HL-60/S4 treated with retinoic acid at 250 ng/mL for 4 days and 3 days (cell line): ENCODE measurements around the gene ANO10.
"Not testable (repeated sequence)": the region's sequence is repeated elsewhere in the genome, so short reads cannot be mapped to it uniquely, and the experiment has no call there.

Source experiments
- in situ Hi-C: fragments of 300-500 bp; cut with MboI; formaldehyde crosslinking; loops from 2 replicates; pipeline ENCODE4 v1.7.0; 2022; ENCODE audit warnings: low sequenced_read_pairs

The ANO10 gene

GRCh38 chr3:43388175-43388574 is 233.6 kb downstream of the ANO10 start:
- in situ Hi-C loops, result no loop called here

GRCh38 chr3:43379343-43379742 is 242.5 kb downstream of the ANO10 start:
- in situ Hi-C loops, result no loop called here

- in situ Hi-C loops, result no loop called here
These were observed 243.5 kb downstream of the ANO10 start for GRCh38 chr3:43378066-43378935.

GRCh38 chr3:43373560-43373928 is 248.3 kb downstream of the ANO10 start:
- in situ Hi-C loops, result no loop called here

GRCh38 chr3:43372809-43373559 is 248.8 kb downstream of the ANO10 start:
- in situ Hi-C loops, result no loop called here

GRCh38 chr3:43372007-43372740 is 249.6 kb downstream of the ANO10 start:
- in situ Hi-C loops, result no loop called here

GRCh38 chr3:43371494-43371893 is 250.3 kb downstream of the ANO10 start:
- in situ Hi-C loops, result no loop called here

- in situ Hi-C loops, result no loop called here
These were observed 251.4 kb downstream of the ANO10 start for GRCh38 chr3:43370293-43370980.

GRCh38 chr3:43369404-43370292 is 252.2 kb downstream of the ANO10 start:
- in situ Hi-C loops, result no loop called here

GRCh38 chr3:43366885-43367284 is 254.9 kb downstream of the ANO10 start:
- in situ Hi-C loops, result no loop called here

GRCh38 chr3:43366481-43366880 is 255.3 kb downstream of the ANO10 start:
- in situ Hi-C loops, result no loop called here

- in situ Hi-C loops, result no loop called here
These were observed 256.1 kb downstream of the ANO10 start for GRCh38 chr3:43365601-43366305.

- in situ Hi-C loops, result no loop called here
These were observed 256.9 kb downstream of the ANO10 start for GRCh38 chr3:43364926-43365325.

GRCh38 chr3:43364494-43364893 is 257.3 kb downstream of the ANO10 start:
- in situ Hi-C loops, result no loop called here

- in situ Hi-C loops, result no loop called here
These were observed 258.1 kb downstream of the ANO10 start for GRCh38 chr3:43363621-43364266.

GRCh38 chr3:43362961-43363360 is 258.9 kb downstream of the ANO10 start:
- in situ Hi-C loops, result no loop called here

GRCh38 chr3:43362183-43362582 is 259.6 kb downstream of the ANO10 start:
- in situ Hi-C loops, result no loop called here

GRCh38 chr3:43361077-43361476 is 260.7 kb downstream of the ANO10 start:
- in situ Hi-C loops, result no loop called here

- in situ Hi-C loops, result not testable (repeated sequence)
These were observed 265.8 kb downstream of the ANO10 start for GRCh38 chr3:43356033-43356432.
